Adrenal gland (tissue), 5 donors: ENCODE data around the gene TMPO.

Experiments used
- CTCF ChIP-seq, 6 experiments: fragments of 450-650 bp in 4 of 6; fragments of 200-600 bp in 2 of 6; sonication (generic) in 1 of 6; IDR thresholded peaks; 1 replicate in 5 of 6; 2 replicates in 1 of 6; pipeline versions ENCODE4 v1.5.1 to v1.8.0; 2016 to 2021; ENCODE audit warnings: antibody characterized with exemption in 6 of 6, mild to moderate bottlenecking in 2 of 6, moderate library complexity in 1 of 6
- POLR2A ChIP-seq, 2 donors: fragments of 450-650 bp; IDR thresholded peaks; one replicate each; pipeline ENCODE4 v1.6.1; 2017; ENCODE audit warnings: antibody characterized with exemption in 2 of 2, mild to moderate bottlenecking in 2 of 2, moderate library complexity in 1 of 2
- donor health status: DM: no; HTN: no; CAD: no.

- TF ChIP-seq CTCF (IDR thresholded peaks at IDR 0.05) (no peak), POLR2A (IDR thresholded peaks at IDR 0.05) (no peak)
These were observed 29.4 kb downstream of the TMPO start for GRCh38 chr12:98544751-98545150.
